Measurements from ENCODE around the gene HIPK2.

GRCh38 chr7:139708541-139708940, 69.3 kb downstream of the HIPK2 start:
- no peak for TF ChIP-seq CTCF (conservative IDR thresholded peaks at IDR 0.05; ENCODE audit: low read length)
- TF ChIP-seq EZH2phosphoT487 (IDR thresholded peaks at IDR 0.05; ENCODE audit: borderline replicate concordance, low read depth, low read length), result no peak
